ENCODE measurements around the gene ROPN1L. TPM values are rescaled to one million over a fixed set of nuclear protein-coding genes. Genes with fewer than 3 reads are reported as not detected.
"Not testable (repeated sequence)": the region's sequence is repeated elsewhere in the genome, so short reads cannot be mapped to it uniquely, and the experiment has no call there.

Gene ROPN1L
- total and polyA plus RNA-seq, 5 donors from 2014 or later: 3.0 to 14.4 (median 5.3) TPM

- H3K27ac Mint-ChIP-seq: no peak overlapping the region
- no peaks in the 10 kb centered on the region for H3K9me3 Mint-ChIP-seq
- Histone ChIP-seq H3K27me3 (ENCODE audit: control insufficient read depth, insufficient read depth, low read length) (no peaks in the 10 kb centered on the region), H3K27ac (ENCODE audit: insufficient read depth, low read length, poor library complexity, severe bottlenecking) (no peak overlapping the region), H3K4me1 (ENCODE audit: control insufficient read depth, insufficient read depth, low read length, poor library complexity, severe bottlenecking) (no peaks in the 10 kb centered on the region), H3K36me3 (ENCODE audit: control insufficient read depth, insufficient read depth, low read length) (no peaks in the 10 kb centered on the region), H3K9me3 (ENCODE audit: control insufficient read depth in 2 of 2, low read length in 2 of 2) (no peaks in the 10 kb centered on the region), H3K4me3 (ENCODE audit: low read depth, low read length) (no peak overlapping the region)
- no peak for DNase-seq
- no peak for ATAC-seq (ENCODE audit: low read depth in 2 of 2)
- no peaks in the 10 kb centered on the region for H3K36me3 Mint-ChIP-seq
- no peaks in the 10 kb centered on the region for H3K4me1 Mint-ChIP-seq
- H3K27me3 Mint-ChIP-seq: peaks cover 17% of the 10 kb centered on the region
- no peak overlapping the region for H3K4me3 Mint-ChIP-seq
Observed at GRCh38 chr5:10507575-10508096, 66.0 kb downstream of the ROPN1L start.

DNA sequence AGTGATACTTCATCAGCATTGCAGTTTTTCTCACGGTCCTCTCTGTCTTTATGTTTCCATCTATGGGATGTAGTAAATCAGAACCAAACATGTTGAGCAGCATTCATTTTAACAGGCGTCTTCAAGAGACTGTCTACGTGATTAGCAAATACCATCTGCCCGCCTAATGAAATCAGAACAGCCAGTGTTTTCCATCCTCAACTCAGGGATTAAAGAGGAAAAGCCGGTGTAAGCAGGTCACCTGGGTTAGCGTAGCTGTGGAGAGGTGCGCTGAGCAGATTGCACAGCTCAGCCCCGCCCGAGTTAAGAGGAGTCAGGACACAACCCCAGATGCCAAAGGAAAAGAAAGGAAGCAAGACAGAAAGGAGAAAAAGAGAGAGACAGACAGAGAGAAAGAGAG is 67.9 kb downstream of the ROPN1L start:
- H3K27me3 ChIP-seq (ENCODE audit: control insufficient read depth, insufficient read depth, low read length): no peaks in the 10 kb centered on the region
- H3K36me3 ChIP-seq (ENCODE audit: control insufficient read depth, insufficient read depth, low read length): no peaks in the 10 kb centered on the region
- Mint-ChIP-seq H3K36me3 (no peaks in the 10 kb centered on the region), H3K4me3 (no peak overlapping the region), H3K9me3 (no peaks in the 10 kb centered on the region), H3K27me3 (peaks cover 17% of the 10 kb centered on the region), H3K27ac (no peak overlapping the region), H3K4me1 (no peaks in the 10 kb centered on the region)
- H3K4me3 ChIP-seq (ENCODE audit: low read depth, low read length): no peak overlapping the region
- ATAC-seq (ENCODE audit: low read depth in 2 of 2) (no peak), DNase-seq (no peak)
- no peaks in the 10 kb centered on the region for H3K4me1 ChIP-seq (ENCODE audit: control insufficient read depth, insufficient read depth, low read length, poor library complexity, severe bottlenecking)
- no peak overlapping the region for H3K27ac ChIP-seq (ENCODE audit: insufficient read depth, low read length, poor library complexity, severe bottlenecking)
- H3K9me3 ChIP-seq (ENCODE audit: control insufficient read depth in 2 of 2, low read length in 2 of 2): no peaks in the 10 kb centered on the region

DNA sequence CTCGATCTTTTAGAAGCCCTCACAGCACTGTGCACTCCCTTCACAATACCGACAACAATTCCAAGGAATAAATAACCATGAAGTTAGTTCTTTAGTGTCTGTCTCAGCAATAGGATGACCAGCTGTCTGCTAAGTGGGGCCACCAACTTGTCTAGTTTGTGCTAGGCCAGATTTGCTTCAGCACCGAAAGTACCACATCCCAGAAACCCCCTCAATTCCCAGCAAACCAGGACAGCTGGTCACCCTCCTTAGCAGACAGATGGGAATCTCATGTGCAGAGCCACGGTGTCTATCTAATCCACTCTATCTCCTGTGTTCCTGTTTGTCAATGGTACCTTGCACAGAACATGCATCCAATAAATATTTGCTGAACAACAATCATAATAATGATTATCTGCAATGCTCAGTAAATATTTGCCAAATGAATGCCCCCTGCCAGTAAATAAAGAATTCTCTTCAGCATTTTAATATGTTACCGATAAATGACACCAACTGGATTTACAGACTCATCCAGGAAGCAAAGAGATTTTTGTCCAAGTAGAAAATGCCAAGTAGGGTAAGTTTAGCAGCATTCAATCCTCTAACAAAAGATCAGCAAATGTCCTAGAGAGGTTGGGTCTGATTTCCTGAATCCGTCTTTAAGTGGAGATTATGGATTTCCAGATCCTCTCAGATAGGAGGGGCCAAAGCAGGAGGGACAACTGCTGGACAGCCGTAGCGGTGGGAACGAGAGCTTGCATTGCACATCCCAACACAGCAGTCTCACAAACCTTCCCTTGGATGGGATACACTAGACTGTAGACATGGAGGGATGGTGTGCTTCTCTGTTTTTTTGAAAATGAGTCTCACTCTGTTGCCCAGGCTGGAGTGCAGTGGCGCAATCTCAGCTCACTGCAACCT is 70.3 kb downstream of the ROPN1L start:
- Mint-ChIP-seq H3K36me3 (no peaks in the 10 kb centered on the region), H3K4me3 (no peak overlapping the region), H3K4me1 (no peaks in the 10 kb centered on the region), H3K27me3 (peaks cover 23% of the 10 kb centered on the region), H3K27ac (no peak overlapping the region), H3K9me3 (peaks cover 0 to 2% (median 0%) of the 10 kb centered on the region in 7 donors)
- H3K4me3 ChIP-seq (ENCODE audit: low read depth, low read length): no peak overlapping the region
- H3K27me3 ChIP-seq (ENCODE audit: control insufficient read depth, insufficient read depth, low read length): peaks cover 1% of the 10 kb centered on the region
- no peaks in the 10 kb centered on the region for H3K4me1 ChIP-seq (ENCODE audit: control insufficient read depth, insufficient read depth, low read length, poor library complexity, severe bottlenecking)
- no peak for ATAC-seq (ENCODE audit: low read depth in 2 of 2)
- no peak for DNase-seq
- no peaks in the 10 kb centered on the region for H3K36me3 ChIP-seq (ENCODE audit: control insufficient read depth, insufficient read depth, low read length)
- H3K9me3 ChIP-seq (ENCODE audit: control insufficient read depth in 2 of 2, low read length in 2 of 2): no peaks in the 10 kb centered on the region
- H3K27ac ChIP-seq (ENCODE audit: insufficient read depth, low read length, poor library complexity, severe bottlenecking): no peak overlapping the region

DNA sequence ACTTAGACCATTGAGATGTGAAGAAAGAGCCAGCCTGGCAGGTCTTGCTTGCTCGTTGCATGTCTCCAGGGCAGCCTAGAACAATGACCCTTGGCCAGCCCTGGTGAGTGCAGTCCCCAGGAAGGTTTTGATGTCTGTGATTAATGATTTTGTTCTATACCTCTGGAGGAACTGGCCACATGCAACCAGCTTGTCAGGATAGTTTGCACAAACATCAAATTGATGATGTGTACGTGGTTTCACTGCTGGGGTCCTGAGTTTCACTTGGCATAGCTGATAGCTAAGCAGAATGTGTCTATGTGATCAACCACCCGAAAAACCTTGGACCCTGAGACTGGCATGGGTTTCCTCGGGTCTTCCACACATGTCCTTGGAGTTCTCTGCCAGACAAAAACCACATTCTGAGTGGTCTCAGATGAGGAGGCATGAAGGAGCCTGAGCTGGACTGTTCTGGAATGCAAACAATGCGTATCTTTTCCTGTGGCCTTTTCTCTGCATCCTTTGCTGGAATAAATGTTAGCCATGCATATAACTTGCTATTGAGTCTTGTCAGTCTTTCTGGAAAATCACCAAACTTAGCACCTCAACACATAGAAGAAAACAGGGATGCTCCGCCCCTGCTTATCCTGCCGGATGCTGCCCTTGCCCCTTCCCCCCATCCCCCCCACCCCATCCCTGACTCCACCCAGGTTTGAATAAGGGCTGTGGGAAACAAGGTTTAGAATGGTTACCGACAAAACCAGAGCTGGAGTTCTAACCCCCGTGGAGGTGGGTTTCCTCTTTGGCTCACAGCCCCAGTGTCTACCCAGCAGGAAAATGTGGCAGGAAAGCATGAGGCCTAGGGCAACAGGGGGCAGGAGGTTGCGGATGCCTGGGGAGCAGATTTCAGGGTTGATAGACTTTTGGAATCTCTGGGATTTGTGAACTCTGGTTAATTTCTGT is 72.1 kb downstream of the ROPN1L start:
- Mint-ChIP-seq H3K36me3 (no peaks in the 10 kb centered on the region), H3K4me1 (peaks cover 0 to 4% (median 0%) of the 10 kb centered on the region in 4 donors), H3K4me3 (no peak overlapping the region), H3K27ac (no peak overlapping the region), H3K9me3 (peaks cover 0 to 2% (median 0%) of the 10 kb centered on the region in 7 donors), H3K27me3 (peaks cover 30% of the 10 kb centered on the region)
- Histone ChIP-seq H3K9me3 (ENCODE audit: control insufficient read depth in 2 of 2, low read length in 2 of 2) (no peaks in the 10 kb centered on the region), H3K4me1 (ENCODE audit: control insufficient read depth, insufficient read depth, low read length, poor library complexity, severe bottlenecking) (no peaks in the 10 kb centered on the region), H3K36me3 (ENCODE audit: control insufficient read depth, insufficient read depth, low read length) (no peaks in the 10 kb centered on the region), H3K27ac (ENCODE audit: insufficient read depth, low read length, poor library complexity, severe bottlenecking) (no peak overlapping the region), H3K27me3 (ENCODE audit: control insufficient read depth, insufficient read depth, low read length) (peaks cover 1% of the 10 kb centered on the region), H3K4me3 (ENCODE audit: low read depth, low read length) (no peak overlapping the region)
- no peak for DNase-seq
- no peak for ATAC-seq (ENCODE audit: low read depth in 2 of 2)

GRCh38 chr5:10514572-10514971 is 72.9 kb downstream of the ROPN1L start:
- not testable (repeated sequence) for H3K9me3 Mint-ChIP-seq; H3K9me3 ChIP-seq (ENCODE audit: control insufficient read depth in 2 of 2, low read length in 2 of 2); H3K4me1 ChIP-seq (ENCODE audit: control insufficient read depth, insufficient read depth, low read length, poor library complexity, severe bottlenecking); H3K27ac ChIP-seq (ENCODE audit: insufficient read depth, low read length, poor library complexity, severe bottlenecking); H3K4me3 ChIP-seq (ENCODE audit: low read depth, low read length); ATAC-seq (ENCODE audit: low read depth in 2 of 2); H3K27me3 ChIP-seq (ENCODE audit: control insufficient read depth, insufficient read depth, low read length); H3K36me3 Mint-ChIP-seq; DNase-seq; H3K36me3 ChIP-seq (ENCODE audit: control insufficient read depth, insufficient read depth, low read length); H3K4me1 Mint-ChIP-seq; H3K27ac Mint-ChIP-seq; H3K4me3 Mint-ChIP-seq
- peaks cover 28% of the 10 kb centered on the region for H3K27me3 Mint-ChIP-seq

Other genes with a start within 250 kb of the ROPN1L start
- 6.3 TPM for gene ATPSCKMT, start 192.0 kb upstream of the ROPN1L start, total RNA-seq
- 10 to 100 TPM in 3 of 4 donors, 1 to 10 TPM in 1; 8.6 to 12.9 (median 11.9) TPM for gene ATPSCKMT, start 192.0 kb upstream of the ROPN1L start, polyA plus RNA-seq
- 65.1 TPM for gene CCT5, start 191.6 kb upstream of the ROPN1L start, total RNA-seq
- 100 to 1,000 TPM; 187 to 212 (median 208) TPM for gene CCT5, start 191.6 kb upstream of the ROPN1L start, polyA plus RNA-seq
- gene CMBL, start 134.0 kb upstream of the ROPN1L start, total RNA-seq: 0.59 TPM
- gene CMBL, start 134.0 kb upstream of the ROPN1L start, polyA plus RNA-seq: under 1 TPM in 2 of 4 donors, not detected in 2; 0.13 to 0.33 TPM
- gene MARCHF6, start 88.2 kb upstream of the ROPN1L start, total RNA-seq: 188 TPM
- gene MARCHF6, start 88.2 kb upstream of the ROPN1L start, polyA plus RNA-seq: 10 to 100 TPM; 34.9 to 54.1 (median 51.3) TPM
- gene ANKRD33B, start 122.2 kb downstream of the ROPN1L start, total RNA-seq: 6.6 TPM
- under 1 TPM; 0.25 to 0.35 (median 0.32) TPM for gene ANKRD33B, start 122.2 kb downstream of the ROPN1L start, polyA plus RNA-seq

Measured in CD4-positive, CD25-positive, alpha-beta regulatory T cell (primary cell).